ENCODE measurements around the gene FAM177A1. TPM values are rescaled to one million over a fixed set of nuclear protein-coding genes. Genes with fewer than 3 reads are reported as not detected.
"Not testable (repeated sequence)": the region's sequence is repeated elsewhere in the genome, so short reads cannot be mapped to it uniquely, and the experiment has no call there.

FAM177A1 gene
- total RNA-seq, 4 donors from 2014 or later = 12.4 to 82.2 (median 36.7) TPM

GRCh38 chr14:35016568-35016967 lies 29.5 kb upstream of the FAM177A1 start:
- DNase-seq = no peak
- TF ChIP-seq POLR2A (IDR thresholded peaks at IDR 0.05) = no peak
- no peak for TF ChIP-seq CTCF (IDR thresholded peaks at IDR 0.05)
- Histone ChIP-seq H3K27me3 (no peaks in the 10 kb centered on the region), H3K27ac (no peak overlapping the region), H3K9me3 (no peaks in the 10 kb centered on the region), H3K4me3 (no peak overlapping the region), H3K4me1 (no peaks in the 10 kb centered on the region), H3K36me3 (no peaks in the 10 kb centered on the region)
- intact Hi-C loops (cut with DNase I; ENCODE audit: low total_unique reads) = no loop called here

GRCh38 chr14:35020713-35021112 lies 25.4 kb upstream of the FAM177A1 start:
- Histone ChIP-seq H3K36me3 (no peaks in the 10 kb centered on the region), H3K9me3 (no peaks in the 10 kb centered on the region), H3K27ac (no peak overlapping the region), H3K27me3 (no peaks in the 10 kb centered on the region), H3K4me3 (no peak overlapping the region), H3K4me1 (no peaks in the 10 kb centered on the region)
- intact Hi-C loops (cut with DNase I; ENCODE audit: low total_unique reads) = no loop called here
- TF ChIP-seq CTCF (IDR thresholded peaks at IDR 0.05) (no peak), POLR2A (IDR thresholded peaks at IDR 0.05) (no peak)
- no peak for DNase-seq

GRCh38 chr14:35028435-35028834 lies 17.6 kb upstream of the FAM177A1 start:
- Histone ChIP-seq H3K4me3 (no peak overlapping the region), H3K27me3 (no peaks in the 10 kb centered on the region), H3K9me3 (no peaks in the 10 kb centered on the region), H3K36me3 (no peaks in the 10 kb centered on the region), H3K4me1 (no peaks in the 10 kb centered on the region), H3K27ac (no peak overlapping the region)
- no peak for TF ChIP-seq CTCF (IDR thresholded peaks at IDR 0.05)
- no peak for TF ChIP-seq POLR2A (IDR thresholded peaks at IDR 0.05)
- no peak for DNase-seq
- intact Hi-C loops (cut with DNase I; ENCODE audit: low total_unique reads) = no loop called here

- Histone ChIP-seq H3K4me3 (no peak overlapping the region), H3K27ac (no peak overlapping the region), H3K4me1 (no peaks in the 10 kb centered on the region), H3K9me3 (no peaks in the 10 kb centered on the region), H3K36me3 (no peaks in the 10 kb centered on the region), H3K27me3 (no peaks in the 10 kb centered on the region)
- DNase-seq = no peak
- TF ChIP-seq CTCF (IDR thresholded peaks at IDR 0.05) (no peak), POLR2A (IDR thresholded peaks at IDR 0.05) (no peak)
- intact Hi-C loops (cut with DNase I; ENCODE audit: low total_unique reads) = no loop called here
Measured at GRCh38 chr14:35032562-35032961, 13.5 kb upstream of the FAM177A1 start.

GRCh38 chr14:35034440-35034833 lies 11.6 kb upstream of the FAM177A1 start:
- Histone ChIP-seq H3K4me3 (no peak overlapping the region), H3K9me3 (no peaks in the 10 kb centered on the region), H3K27ac (no peak overlapping the region), H3K36me3 (no peaks in the 10 kb centered on the region), H3K4me1 (no peaks in the 10 kb centered on the region), H3K27me3 (no peaks in the 10 kb centered on the region)
- DNase-seq = no peak
- TF ChIP-seq CTCF (IDR thresholded peaks at IDR 0.05) (no peak), POLR2A (IDR thresholded peaks at IDR 0.05) (no peak)
- intact Hi-C loops (cut with DNase I; ENCODE audit: low total_unique reads) = no loop called here

- H3K27ac ChIP-seq; H3K27me3 ChIP-seq; intact Hi-C loops (cut with DNase I; ENCODE audit: low total_unique reads); DNase-seq; H3K4me3 ChIP-seq; H3K9me3 ChIP-seq; H3K36me3 ChIP-seq; H3K4me1 ChIP-seq: not testable (repeated sequence)
Measured at GRCh38 chr14:35034944-35035554, 11.0 kb upstream of the FAM177A1 start.

- H3K9me3 ChIP-seq; intact Hi-C loops (cut with DNase I; ENCODE audit: low total_unique reads); H3K36me3 ChIP-seq; H3K27me3 ChIP-seq; H3K4me1 ChIP-seq; DNase-seq; H3K4me3 ChIP-seq; H3K27ac ChIP-seq: not testable (repeated sequence)
Measured at GRCh38 chr14:35038312-35038711, 7.8 kb upstream of the FAM177A1 start.
